ENCODE data around the gene MMP15. TPM values are rescaled to one million over a fixed set of nuclear protein-coding genes. Genes with fewer than 3 reads are reported as not detected.

MMP15 gene
- total RNA-seq, 1 donor from 2014 or later: 6.6 TPM

DNA sequence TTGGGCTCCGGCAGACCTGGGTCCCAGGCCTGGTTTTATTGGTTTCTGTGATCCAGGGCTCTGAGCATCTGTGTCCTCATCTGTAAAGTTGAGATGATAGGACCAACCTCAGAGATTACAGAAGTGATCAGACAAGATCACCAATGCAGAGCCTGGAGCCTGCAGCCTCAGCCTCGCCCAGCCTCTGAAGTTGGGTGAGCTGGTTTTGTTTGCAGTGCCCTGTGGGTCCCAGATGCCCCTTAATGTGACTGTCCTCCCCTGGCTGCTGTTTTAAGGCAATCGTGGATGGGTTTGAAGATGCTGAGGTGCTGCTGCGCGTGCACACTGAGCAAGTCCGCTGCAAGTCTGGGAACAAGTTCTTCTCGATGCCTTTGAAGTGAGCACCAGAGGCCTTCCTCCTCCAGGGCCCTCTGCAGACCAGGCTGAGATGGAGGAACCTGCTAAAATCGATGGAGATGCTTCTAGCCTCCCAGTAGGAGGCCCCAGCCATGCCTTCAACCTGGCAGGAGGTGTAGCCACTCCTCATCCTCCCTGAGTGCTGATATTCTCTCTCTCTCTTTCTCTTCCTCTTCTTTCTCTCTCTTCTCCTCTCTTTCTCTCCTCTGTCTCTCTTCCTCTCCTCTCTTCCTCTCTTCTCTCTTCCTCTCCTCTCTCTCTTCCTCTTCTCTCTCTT lies 5.6 kb upstream of the MMP15 start:
- no peak for DNase-seq

GRCh38 chr16:58020628-58021521 lies 4.7 kb upstream of the MMP15 start:
- no peak for DNase-seq

GRCh38 chr16:58021661-58022551 lies 3.6 kb upstream of the MMP15 start:
- DNase-seq: no peak

DNA sequence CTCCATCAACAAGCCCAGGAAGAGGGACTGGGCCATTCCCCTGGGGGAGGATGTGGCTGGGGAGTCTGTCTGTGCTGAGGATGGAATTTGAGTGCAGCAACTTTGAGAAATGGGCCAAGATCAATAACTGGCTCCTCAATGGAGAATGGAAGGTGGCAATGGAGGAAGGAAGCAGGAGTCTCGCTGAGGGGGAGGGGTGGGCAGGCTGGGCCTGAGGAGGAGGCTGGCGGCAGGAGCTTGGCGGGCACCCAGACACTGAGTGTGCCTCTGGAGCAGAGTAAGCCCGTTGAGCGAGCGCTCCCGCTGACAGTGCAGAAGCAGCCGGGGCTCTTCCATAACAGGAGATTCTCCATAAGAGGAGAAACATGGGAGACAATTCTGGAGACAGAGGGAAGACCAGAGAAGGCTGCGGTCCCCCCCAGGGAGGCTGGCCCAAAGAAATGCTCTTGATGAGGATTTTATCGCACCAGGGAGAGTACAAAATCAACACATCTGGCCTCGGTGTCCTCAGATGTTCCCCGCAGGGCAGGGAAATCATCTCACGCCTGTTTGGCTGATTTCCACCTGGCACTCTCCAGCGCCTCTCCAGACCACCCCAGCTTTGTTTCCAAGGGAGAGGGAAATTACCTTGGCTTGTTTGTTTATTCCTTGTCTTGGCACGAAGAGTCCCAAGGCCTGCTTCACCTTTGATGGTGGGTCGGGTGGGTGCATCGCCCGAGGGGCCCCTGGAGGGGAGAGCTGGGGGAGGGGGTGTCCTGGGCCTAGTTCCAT lies 2.8 kb upstream of the MMP15 start:
- no peak for DNase-seq

GRCh38 chr16:58024486-58025350 lies 836 bp upstream of the MMP15 start:
- no peak for DNase-seq

DNA sequence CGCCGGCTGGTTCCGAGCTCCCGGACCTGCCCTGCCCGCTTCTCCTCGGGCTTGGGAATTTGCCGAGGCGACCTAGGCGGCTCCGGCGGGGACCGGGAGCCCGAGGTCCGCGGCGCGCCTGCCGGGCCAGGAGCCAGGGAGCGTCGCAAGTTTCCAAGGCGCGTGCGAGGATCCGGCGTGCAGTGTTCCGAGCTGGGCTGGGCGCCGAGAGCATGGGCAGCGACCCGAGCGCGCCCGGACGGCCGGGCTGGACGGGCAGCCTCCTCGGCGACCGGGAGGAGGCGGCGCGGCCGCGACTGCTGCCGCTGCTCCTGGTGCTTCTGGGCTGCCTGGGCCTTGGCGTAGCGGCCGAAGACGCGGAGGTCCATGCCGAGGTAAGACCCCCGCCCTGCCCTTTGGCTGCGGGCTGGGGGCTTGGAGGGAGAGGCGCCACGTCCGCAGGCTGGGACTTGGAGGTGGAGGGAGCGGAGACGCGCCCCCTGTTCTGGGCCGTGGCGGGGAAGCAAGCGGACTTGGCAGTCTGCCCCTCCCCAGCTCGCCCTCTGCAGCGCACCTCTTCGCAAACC lies 668 bp downstream of the MMP15 start:
- no peak for DNase-seq

GRCh38 chr16:58026705-58027160 lies 1.2 kb downstream of the MMP15 start:
- DNase-seq: no peak

DNA sequence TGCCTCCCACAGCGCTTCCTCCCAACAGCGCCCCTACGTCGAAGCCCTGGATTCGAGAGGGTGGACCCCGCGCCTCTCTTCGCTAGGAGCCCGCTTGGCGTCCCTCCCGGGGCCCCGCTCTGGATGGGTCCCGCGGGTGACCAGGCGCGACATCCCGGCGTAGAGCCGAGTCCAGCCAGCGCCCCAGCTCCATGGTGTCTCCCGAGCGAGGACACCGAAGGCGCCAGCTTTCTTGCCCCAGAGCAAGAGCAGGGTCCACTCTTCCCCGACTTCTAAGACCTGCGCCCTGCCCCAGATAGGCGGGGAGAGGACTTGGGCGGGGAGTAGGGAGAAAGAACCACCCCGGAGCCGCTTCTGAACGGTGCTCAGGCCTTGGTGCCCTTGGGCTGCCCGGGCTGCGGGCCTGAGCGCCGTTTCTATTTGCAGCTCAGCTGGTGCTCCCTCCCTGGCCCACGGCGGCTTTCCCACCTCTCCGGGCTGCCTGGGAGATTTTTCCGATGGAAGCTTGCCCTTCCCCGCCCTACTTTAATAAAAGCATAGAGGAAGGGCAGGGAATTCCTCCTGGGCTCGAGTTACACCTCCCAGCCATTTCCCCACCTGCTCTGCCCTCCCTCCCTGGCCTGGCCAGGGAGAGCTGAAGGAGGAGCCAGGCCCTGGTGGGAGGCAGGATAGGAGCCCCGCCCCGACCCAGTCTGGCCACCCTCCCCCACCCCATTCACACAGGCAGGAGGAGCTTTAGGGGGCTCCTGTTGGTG lies 1.8 kb downstream of the MMP15 start:
- DNase-seq: no peak

DNA sequence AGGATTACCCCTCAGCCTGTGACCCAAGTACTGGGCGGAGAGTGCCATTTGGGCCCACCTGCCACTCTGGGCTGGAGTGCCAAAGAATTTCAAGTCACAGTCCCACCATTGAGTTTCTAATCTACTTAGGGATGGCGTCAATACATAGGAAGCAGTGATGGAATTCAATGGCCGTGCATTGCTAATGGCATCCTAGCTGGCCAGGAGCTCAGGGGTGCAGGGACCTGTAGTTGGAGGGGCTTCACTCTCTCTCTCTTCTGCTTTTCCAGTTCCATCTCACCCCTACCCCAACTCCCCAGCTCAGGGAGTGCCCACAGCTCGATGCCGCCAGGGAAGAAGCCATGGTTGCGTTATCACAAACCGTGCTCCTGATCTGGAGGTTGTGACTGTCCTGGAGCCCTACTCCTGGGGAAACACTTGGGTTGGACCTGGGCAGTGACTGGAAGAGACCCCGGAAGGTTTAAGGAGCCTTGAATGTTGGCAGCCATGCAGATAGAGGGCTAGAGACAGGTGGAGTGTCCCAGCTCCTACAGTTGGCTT lies 2.4 kb downstream of the MMP15 start:
- DNase-seq: no peak

DNA sequence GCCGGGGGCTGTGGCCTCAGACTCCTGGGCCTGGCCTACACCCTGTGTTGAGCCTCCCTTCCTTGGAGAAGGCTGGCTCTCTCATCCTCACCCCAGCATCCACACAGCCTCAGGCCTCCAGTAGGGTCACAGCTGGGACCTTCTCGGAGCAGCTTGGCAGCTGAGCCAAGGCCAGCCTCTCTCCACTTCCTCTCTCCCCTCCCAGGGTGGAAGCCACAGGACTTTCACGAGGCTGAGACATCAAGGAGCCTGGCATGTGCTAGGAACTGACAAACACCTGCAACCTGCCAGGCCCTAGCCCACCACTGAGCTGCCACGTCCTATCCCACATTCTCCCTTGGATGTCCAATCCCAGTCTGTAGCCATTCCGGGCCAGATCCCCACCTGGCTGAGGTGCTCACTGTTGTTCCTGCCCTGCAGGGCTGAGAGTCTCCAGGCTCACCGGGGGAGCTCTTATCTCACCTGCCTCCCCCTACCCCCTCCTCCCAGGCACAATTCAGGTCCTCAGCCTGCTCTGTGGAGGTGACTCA lies 3.1 kb downstream of the MMP15 start:
- no peak for DNase-seq

GRCh38 chr16:58029410-58029809 lies 3.9 kb downstream of the MMP15 start:
- no peak for DNase-seq

GRCh38 chr16:58030136-58030840 lies 4.7 kb downstream of the MMP15 start:
- DNase-seq: no peak

DNA sequence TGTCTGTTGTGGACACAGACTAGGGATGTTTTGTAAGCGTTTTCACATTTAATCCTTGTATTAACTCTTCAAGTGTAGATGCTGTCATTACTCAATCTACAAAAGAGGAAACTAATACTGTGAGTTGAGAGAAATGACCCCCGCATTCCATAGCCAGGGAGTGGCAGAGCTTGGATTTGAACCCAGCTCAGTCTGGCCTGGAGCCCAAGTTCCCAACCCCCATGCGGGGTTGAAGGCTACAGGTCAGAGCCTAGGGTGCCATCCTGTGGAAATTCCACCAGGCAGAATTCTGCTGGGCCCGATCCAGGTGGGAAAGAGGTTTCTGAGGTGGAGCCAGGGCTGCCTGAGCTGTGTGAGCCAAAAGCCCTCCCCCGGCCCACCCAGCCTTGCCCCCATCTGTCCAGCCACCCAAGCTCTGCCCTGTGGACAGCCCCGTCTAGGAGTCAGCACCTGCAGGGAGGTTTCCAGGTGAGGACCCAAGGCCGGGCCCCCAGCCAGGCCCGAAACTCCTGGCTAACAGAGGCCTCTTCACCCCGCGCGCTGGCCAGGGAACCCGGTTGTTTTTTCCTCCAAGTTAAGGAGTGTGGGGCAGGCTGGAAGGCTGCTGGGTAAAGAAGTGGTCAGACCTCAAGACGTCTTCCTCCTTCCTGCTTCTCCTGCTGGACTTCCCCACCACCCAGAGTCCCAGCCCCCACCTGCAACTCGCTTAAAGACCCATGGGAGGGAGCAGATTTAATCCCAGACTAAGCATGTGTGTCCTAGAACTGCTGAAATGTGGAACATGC lies 5.7 kb downstream of the MMP15 start:
- DNase-seq: no peak

GRCh38 chr16:58032710-58033293 lies 7.2 kb downstream of the MMP15 start:
- DNase-seq: no peak

DNA sequence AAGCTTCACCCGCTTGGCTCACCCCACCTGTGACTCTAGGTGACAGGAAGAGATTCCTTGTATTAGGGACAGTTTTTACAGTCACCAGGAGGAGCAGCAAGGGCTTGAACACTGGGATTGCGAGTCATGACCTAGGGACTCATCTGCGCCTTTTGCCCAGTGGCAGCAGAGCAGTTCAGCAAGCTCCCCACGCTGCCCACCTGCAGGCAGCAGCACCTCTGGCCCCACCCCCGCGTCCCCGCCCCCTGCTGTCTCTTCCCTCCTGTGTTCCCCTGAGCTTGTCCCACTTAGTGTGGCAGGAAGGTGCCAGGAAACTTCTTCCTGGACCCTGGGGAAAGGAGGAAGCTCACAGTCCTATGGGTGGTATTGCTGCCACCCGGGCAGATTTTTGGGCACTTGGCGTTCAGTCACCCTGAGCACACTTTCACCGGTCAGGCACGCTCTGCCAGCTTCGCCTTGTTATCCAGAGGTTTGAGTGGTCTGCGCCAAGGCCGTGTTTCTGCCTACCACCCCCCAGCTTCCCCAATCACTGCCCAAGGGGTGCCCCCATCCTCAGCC lies 8.7 kb downstream of the MMP15 start:
- no peak for DNase-seq

DNA sequence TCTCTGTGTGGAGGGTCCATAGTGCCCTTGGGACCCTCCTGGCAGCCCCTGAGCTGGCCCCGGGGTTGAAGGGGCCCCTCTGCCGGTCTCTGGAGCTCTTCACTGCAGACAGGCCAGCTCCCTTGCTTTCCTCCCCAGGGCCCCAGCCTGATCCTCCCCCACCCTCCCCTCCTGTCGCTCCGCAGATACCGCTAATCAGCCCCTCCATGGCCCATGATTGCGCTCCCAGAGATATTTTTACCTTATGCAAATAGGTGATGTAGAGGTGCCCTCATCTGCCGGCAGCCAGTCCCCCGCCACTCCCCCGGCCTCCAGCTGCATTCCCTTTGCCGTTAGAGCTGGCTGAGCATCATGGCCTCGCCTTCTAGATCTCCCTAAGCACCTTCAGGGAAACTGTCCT lies 9.2 kb downstream of the MMP15 start:
- DNase-seq: no peak

Data from skin of body (tissue), 2 donors.